Colonic mucosa (tissue), 4 donors: ENCODE results near the gene XDH. TPM values are rescaled to one million over a fixed set of nuclear protein-coding genes. Genes with fewer than 3 reads are reported as not detected.

Experiments used
- DNase-seq: peaks from one replicate; pipeline ENCODE4 v3.0.0-alpha.2; 2020
- H3K27ac ChIP-seq: fragments of 200-600 bp; one replicate; pipeline ENCODE4 v1.8.0; 2021
- H3K27me3 ChIP-seq: fragments of 200-600 bp; one replicate; pipeline ENCODE4 v1.8.0; 2021
- H3K36me3 ChIP-seq: fragments of 200-600 bp; one replicate; pipeline ENCODE4 v1.8.0; 2021
- H3K4me1 ChIP-seq: fragments of 200-600 bp; one replicate; pipeline ENCODE4 v1.8.0; 2021; ENCODE audit warnings: mild to moderate bottlenecking
- H3K4me3 ChIP-seq: fragments of 200-600 bp; one replicate; pipeline ENCODE4 v1.8.0; 2021
- H3K9ac ChIP-seq, 2 donors: one replicate each; pipeline ENCODE4 v1.7.0; 2013; ENCODE audit warnings: control low read depth in 2 of 2, low read depth in 2 of 2, low read length in 2 of 2
- H3K9me3 ChIP-seq: fragments of 200-600 bp; one replicate; pipeline ENCODE4 v1.8.0; 2021
- CTCF ChIP-seq: fragments of 200-600 bp; IDR thresholded peaks from one replicate; pipeline ENCODE4 v1.8.0; 2022; ENCODE audit warnings: antibody characterized with exemption, mild to moderate bottlenecking
- intact Hi-C: fragments of 100-400 bp; cut with DNase I; formaldehyde crosslinking; loops from one replicate; pipeline ENCODE4 v1.14.1; 2022
- total RNA-seq, 2 donors: library from RNA; stranded (reverse); fragmentation: NEBNext Ultra II Directional in 1 of 2; extraction: Animal tissue kit (Norgen Biotek cat#: 25700) in 1 of 2; gene quantifications; one replicate each; pipeline ENCODE4 v1.2.1, GENCODE V29; 2021
- donor health status: healthy.
- donor health status: DM: no; HTN: no; CAD: no.
- donor health status: DM: no; HTN: no; CAD: no.

The XDH gene
- total RNA-seq, 2 donors from 2014 or later: 18.4 to 44.4 TPM

- Histone ChIP-seq H3K27ac (no peak overlapping the region), H3K4me3 (no peak overlapping the region), H3K4me1 (no peaks in the 10 kb centered on the region), H3K9ac (no peak overlapping the region), H3K27me3 (no peaks in the 10 kb centered on the region), H3K36me3 (no peaks in the 10 kb centered on the region), H3K9me3 (no peaks in the 10 kb centered on the region)
- TF ChIP-seq CTCF: no peak
- intact Hi-C loops: no loop called here
- DNase-seq: no peak
Observed at GRCh38 chr2:31347750-31348149, 66.8 kb downstream of the XDH start.

GRCh38 chr2:31347319-31347718 is 67.2 kb downstream of the XDH start:
- Histone ChIP-seq H3K27me3 (no peaks in the 10 kb centered on the region), H3K4me1 (no peaks in the 10 kb centered on the region), H3K9ac (no peak overlapping the region), H3K9me3 (no peaks in the 10 kb centered on the region), H3K4me3 (no peak overlapping the region), H3K36me3 (no peaks in the 10 kb centered on the region), H3K27ac (no peak overlapping the region)
- no peak for TF ChIP-seq CTCF
- DNase-seq: no peak
- intact Hi-C loops: no loop called here

DNA sequence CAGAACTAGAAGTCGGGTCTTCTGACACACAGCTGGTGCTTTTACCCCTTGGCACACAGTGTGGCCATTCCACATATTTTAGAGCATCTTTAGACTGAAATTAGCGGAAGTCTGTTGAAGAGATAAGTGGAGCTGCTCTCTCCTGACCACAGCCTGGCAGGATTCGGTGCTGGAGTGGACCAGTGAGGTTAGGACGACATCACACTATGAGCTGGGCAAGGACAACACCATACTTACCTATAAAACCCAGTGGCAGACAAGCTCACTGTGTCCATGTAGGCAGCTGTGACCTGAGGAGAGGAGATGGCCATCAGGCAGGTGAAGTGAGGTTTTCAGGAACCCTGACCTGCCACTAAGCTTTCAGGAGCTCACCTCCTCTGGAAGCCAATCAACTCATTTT is 70.1 kb downstream of the XDH start:
- DNase-seq: no peak
- intact Hi-C loops: no loop called here
- H3K4me1 ChIP-seq: no peaks in the 10 kb centered on the region
- H3K27me3 ChIP-seq: no peaks in the 10 kb centered on the region
- H3K4me3 ChIP-seq: no peak overlapping the region
- H3K27ac ChIP-seq: no peak overlapping the region
- no peak for TF ChIP-seq CTCF
- no peaks in the 10 kb centered on the region for H3K9me3 ChIP-seq
- no peaks in the 10 kb centered on the region for H3K36me3 ChIP-seq
- no peak overlapping the region for H3K9ac ChIP-seq

DNA sequence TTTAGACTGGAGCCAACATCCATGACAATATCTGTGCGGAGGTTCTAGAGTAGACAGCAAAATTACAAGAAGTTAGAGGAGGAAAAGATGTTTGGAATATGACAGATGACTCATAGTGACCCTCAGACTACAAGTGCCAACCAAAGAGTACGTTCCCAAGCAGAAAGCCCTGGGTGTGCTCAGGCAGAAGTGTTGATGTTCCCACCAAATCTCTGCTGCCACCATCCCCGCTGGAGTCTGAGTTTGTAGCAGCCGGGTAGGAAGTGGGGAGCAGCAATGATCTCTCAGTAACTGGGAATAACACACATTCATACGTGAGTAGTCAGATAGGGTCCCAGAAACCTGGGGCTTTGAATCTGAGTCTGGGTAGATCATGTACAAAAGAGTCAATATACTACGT is 73.2 kb downstream of the XDH start:
- Histone ChIP-seq H3K4me3 (no peak overlapping the region), H3K36me3 (no peaks in the 10 kb centered on the region), H3K4me1 (no peaks in the 10 kb centered on the region), H3K9me3 (no peaks in the 10 kb centered on the region), H3K27ac (no peak overlapping the region), H3K27me3 (no peaks in the 10 kb centered on the region), H3K9ac (no peak overlapping the region)
- TF ChIP-seq CTCF: no peak
- intact Hi-C loops: no loop called here
- no peak for DNase-seq

DNA sequence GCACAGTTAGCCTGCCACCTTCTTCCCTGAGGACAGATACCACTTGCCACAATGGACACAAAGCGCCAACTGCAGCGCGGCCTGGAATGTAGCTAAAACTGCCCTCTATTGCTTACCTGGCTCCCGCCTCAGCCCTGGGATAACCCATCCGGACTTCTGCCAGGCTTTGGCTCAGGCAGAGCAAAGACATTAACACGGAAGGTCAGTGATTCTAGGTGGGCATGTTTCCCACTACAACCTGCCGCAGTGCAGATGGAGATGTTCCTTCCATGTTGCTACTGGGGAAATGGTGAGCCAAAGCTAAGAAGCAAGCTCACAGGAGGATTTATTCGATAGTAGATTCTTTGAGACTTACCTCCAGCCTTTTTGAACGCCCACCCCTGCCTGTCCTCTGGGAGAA is 74.8 kb downstream of the XDH start:
- no peak overlapping the region for H3K27ac ChIP-seq
- intact Hi-C loops: no loop called here
- no peaks in the 10 kb centered on the region for H3K36me3 ChIP-seq
- no peak overlapping the region for H3K4me3 ChIP-seq
- no peak overlapping the region for H3K9ac ChIP-seq
- H3K4me1 ChIP-seq: no peaks in the 10 kb centered on the region
- no peak for TF ChIP-seq CTCF
- no peaks in the 10 kb centered on the region for H3K27me3 ChIP-seq
- no peaks in the 10 kb centered on the region for H3K9me3 ChIP-seq
- no peak for DNase-seq

DNA sequence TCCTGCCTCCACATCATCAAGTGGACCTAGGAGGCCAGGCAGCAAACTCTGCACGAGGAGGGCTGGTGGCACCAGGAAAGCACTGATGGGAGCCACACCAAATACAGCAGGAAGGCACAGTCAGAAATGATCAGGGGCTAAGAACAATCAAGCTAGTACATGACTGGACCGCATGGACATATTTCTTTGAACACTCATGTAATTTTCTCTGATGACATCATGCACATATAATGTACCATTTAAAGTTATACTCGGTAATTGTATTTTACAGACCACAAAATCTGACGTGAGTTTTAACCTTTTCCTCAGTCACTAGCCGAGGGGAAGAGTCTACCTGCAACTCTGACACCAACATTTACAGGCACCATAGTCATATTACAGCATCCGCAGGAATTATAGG is 76.7 kb downstream of the XDH start:
- Histone ChIP-seq H3K27ac (no peak overlapping the region), H3K27me3 (no peaks in the 10 kb centered on the region), H3K4me3 (no peak overlapping the region), H3K9me3 (no peaks in the 10 kb centered on the region), H3K36me3 (no peaks in the 10 kb centered on the region), H3K4me1 (no peaks in the 10 kb centered on the region), H3K9ac (no peak overlapping the region)
- TF ChIP-seq CTCF: no peak
- intact Hi-C loops: no loop called here
- DNase-seq: no peak
